ENCODE data around the gene SRP14. TPM values are rescaled to one million over a fixed set of nuclear protein-coding genes. Genes with fewer than 3 reads are reported as not detected.
"Not testable (repeated sequence)": the region's sequence is repeated elsewhere in the genome, so short reads cannot be mapped to it uniquely, and the experiment has no call there.

The SRP14 gene
- total RNA-seq, 2 experiments from 2014 or later: 120 to 126 TPM

- ChIA-PET CTCF (no interaction called here), POLR2A (no interaction called here)
- H3K9me3 Mint-ChIP-seq: peaks cover 8% of the 10 kb centered on the region
- no peaks in the 10 kb centered on the region for H3K4me1 Mint-ChIP-seq (ENCODE audit: low read depth)
- DNase-seq: no peak
- Histone ChIP-seq H3K9me3 (ENCODE audit: control insufficient read depth in 1 of 2, insufficient read depth in 1 of 2, low read length in 2 of 2) (peaks cover 8 to 9% of the 10 kb centered on the region in 2 experiments), H3K36me3 (ENCODE audit: insufficient read depth, low read length) (peaks cover 37% of the 10 kb centered on the region), H3K4me3 (ENCODE audit: low read length) (no peak overlapping the region), H3K4me1 (ENCODE audit: insufficient read depth, low read length) (no peaks in the 10 kb centered on the region), H3K27ac (ENCODE audit: low read depth in 1 of 2, low read length in 2 of 2) (no peak overlapping the region), H3K27me3 (ENCODE audit: control insufficient read depth in 1 of 2, insufficient read depth in 2 of 2, low read length in 2 of 2) (no peaks in the 10 kb centered on the region)
- H3K4me3 Mint-ChIP-seq: no peak overlapping the region
- H3K27me3 Mint-ChIP-seq: no peaks in the 10 kb centered on the region
- peaks cover 95% of the 10 kb centered on the region for H3K36me3 Mint-ChIP-seq (ENCODE audit: low read depth)
- intact Hi-C loops (cut with DNase I, micrococcal nuclease): no loop called here
- TF ChIP-seq CTCF (IDR thresholded peaks at IDR 0.05): no peak
- ATAC-seq (ENCODE audit: poor library complexity): no peak
- H3K27ac Mint-ChIP-seq: no peak overlapping the region
These were observed 22.6 kb downstream of the SRP14 start for GRCh38 chr15:40016224-40016865.

GRCh38 chr15:40014390-40014789 lies 24.6 kb downstream of the SRP14 start:
- Mint-ChIP-seq H3K27me3 (no peaks in the 10 kb centered on the region), H3K36me3 (ENCODE audit: low read depth) (peaks cover 95% of the 10 kb centered on the region), H3K4me3 (no peak overlapping the region), H3K9me3 (peaks cover 8% of the 10 kb centered on the region), H3K4me1 (ENCODE audit: low read depth) (no peaks in the 10 kb centered on the region), H3K27ac (no peak overlapping the region)
- H3K4me1 ChIP-seq (ENCODE audit: insufficient read depth, low read length): no peaks in the 10 kb centered on the region
- H3K27me3 ChIP-seq (ENCODE audit: control insufficient read depth in 1 of 2, insufficient read depth in 2 of 2, low read length in 2 of 2): no peaks in the 10 kb centered on the region
- H3K9me3 ChIP-seq (ENCODE audit: control insufficient read depth in 1 of 2, insufficient read depth in 1 of 2, low read length in 2 of 2): peaks cover 8 to 9% of the 10 kb centered on the region in 2 experiments
- DNase-seq: no peak
- no peak for ATAC-seq (ENCODE audit: poor library complexity)
- POLR2A ChIA-PET: no interaction called here
- H3K36me3 ChIP-seq (ENCODE audit: insufficient read depth, low read length): peaks cover 28% of the 10 kb centered on the region
- intact Hi-C loops (cut with DNase I, micrococcal nuclease): no loop called here
- H3K27ac ChIP-seq (ENCODE audit: low read depth in 1 of 2, low read length in 2 of 2): no peak overlapping the region
- CTCF ChIA-PET: no interaction called here
- no peak for TF ChIP-seq CTCF (IDR thresholded peaks at IDR 0.05)
- H3K4me3 ChIP-seq (ENCODE audit: low read length): no peak overlapping the region

- H3K27ac ChIP-seq (ENCODE audit: low read depth in 1 of 2, low read length in 2 of 2); H3K27ac Mint-ChIP-seq; POLR2A ChIA-PET; intact Hi-C loops (cut with DNase I, micrococcal nuclease); H3K27me3 Mint-ChIP-seq; H3K27me3 ChIP-seq (ENCODE audit: control insufficient read depth in 1 of 2, insufficient read depth in 2 of 2, low read length in 2 of 2); H3K4me1 Mint-ChIP-seq (ENCODE audit: low read depth); H3K4me3 ChIP-seq (ENCODE audit: low read length); H3K9me3 Mint-ChIP-seq; H3K4me3 Mint-ChIP-seq; H3K9me3 ChIP-seq (ENCODE audit: control insufficient read depth in 1 of 2, insufficient read depth in 1 of 2, low read length in 2 of 2); H3K4me1 ChIP-seq (ENCODE audit: insufficient read depth, low read length); DNase-seq; ATAC-seq (ENCODE audit: poor library complexity); CTCF ChIA-PET: not testable (repeated sequence)
- H3K36me3 ChIP-seq (ENCODE audit: insufficient read depth, low read length): peaks cover 26% of the 10 kb centered on the region
- H3K36me3 Mint-ChIP-seq (ENCODE audit: low read depth): peaks cover 97% of the 10 kb centered on the region
These were observed 25.6 kb downstream of the SRP14 start for GRCh38 chr15:40013372-40013771.

GRCh38 chr15:40011303-40011702 lies 27.7 kb downstream of the SRP14 start:
- Mint-ChIP-seq H3K36me3 (ENCODE audit: low read depth) (peaks cover 99% of the 10 kb centered on the region), H3K9me3 (peaks cover 8% of the 10 kb centered on the region), H3K4me1 (ENCODE audit: low read depth) (no peaks in the 10 kb centered on the region), H3K27ac (no peak overlapping the region), H3K27me3 (no peaks in the 10 kb centered on the region), H3K4me3 (no peak overlapping the region)
- H3K36me3 ChIP-seq (ENCODE audit: insufficient read depth, low read length): peaks cover 34% of the 10 kb centered on the region
- no peaks in the 10 kb centered on the region for H3K4me1 ChIP-seq (ENCODE audit: insufficient read depth, low read length)
- no peaks in the 10 kb centered on the region for H3K27me3 ChIP-seq (ENCODE audit: control insufficient read depth in 1 of 2, insufficient read depth in 2 of 2, low read length in 2 of 2)
- H3K9me3 ChIP-seq (ENCODE audit: control insufficient read depth in 1 of 2, insufficient read depth in 1 of 2, low read length in 2 of 2): peaks cover 8 to 9% of the 10 kb centered on the region in 2 experiments
- H3K27ac ChIP-seq (ENCODE audit: low read depth in 1 of 2, low read length in 2 of 2): no peak overlapping the region
- DNase-seq (no peak), ATAC-seq (ENCODE audit: poor library complexity) (no peak)
- intact Hi-C loops (cut with DNase I, micrococcal nuclease): no loop called here
- H3K4me3 ChIP-seq (ENCODE audit: low read length): no peak overlapping the region
- POLR2A ChIA-PET: no interaction called here
- TF ChIP-seq CTCF (IDR thresholded peaks at IDR 0.05): no peak
- CTCF ChIA-PET: interaction anchor here (1.6 kb wide), 1 partner anchor 263 kb away, joined by 3 read pairs; no protein-coding TSS in a partner anchor

Measured in CD4-positive, alpha-beta T cell (primary cell).